CD4-positive, CD25-positive, alpha-beta regulatory T cell (primary cell): ENCODE results near the gene DDX31. TPM values are rescaled to one million over a fixed set of nuclear protein-coding genes. Genes with fewer than 3 reads are reported as not detected.

Experiments used
- ATAC-seq, 2 donors: fragments of 150-1000 bp; cut with Tn5 transposase; one replicate each; pipeline ENCODE4 v1.10.0; 2021; ENCODE audit warnings: low read depth in 2 of 2, moderate number of reproducible peaks in 2 of 2, moderate library complexity in 1 of 2
- DNase-seq, 3 donors: peaks; one replicate each; pipeline versions ENCODE4 v3.0.0 to v3.0.0-alpha.2; 2012 to 2022; ENCODE audit warnings: mixed read lengths in 1 of 3
- H3K27ac ChIP-seq: one replicate; pipeline ENCODE4 v1.7.0; 2013; ENCODE audit warnings: mild to moderate bottlenecking, low read length; ENCODE audit not compliant: insufficient read depth, poor library complexity, severe bottlenecking
- H3K27me3 ChIP-seq: one replicate; pipeline ENCODE4 v1.7.0; 2013; ENCODE audit warnings: low read length; ENCODE audit not compliant: control insufficient read depth, insufficient read depth
- H3K36me3 ChIP-seq: one replicate; pipeline ENCODE4 v1.7.0; 2013; ENCODE audit warnings: mild to moderate bottlenecking, low read length, moderate library complexity; ENCODE audit not compliant: control insufficient read depth, insufficient read depth
- H3K4me1 ChIP-seq: 2 replicates; pipeline ENCODE4 v1.7.0; 2013; ENCODE audit warnings: mild to moderate bottlenecking, low read length; ENCODE audit not compliant: insufficient read depth, control insufficient read depth, poor library complexity, severe bottlenecking
- H3K4me3 ChIP-seq: one replicate; pipeline ENCODE4 v1.7.0; 2013; ENCODE audit warnings: low read depth, mild to moderate bottlenecking, low read length, moderate library complexity
- H3K9me3 ChIP-seq, 2 experiments: 1 replicate in 1 of 2; 2 replicates in 1 of 2; pipeline ENCODE4 v1.7.0; 2013; ENCODE audit warnings: low read length in 2 of 2, mild to moderate bottlenecking in 1 of 2, moderate library complexity in 1 of 2; ENCODE audit not compliant: control insufficient read depth in 2 of 2
- H3K27ac Mint-ChIP-seq, 3 donors: one replicate each; pipeline ENCODE4 v1.8.0; 2020 to 2022; ENCODE audit warnings: mild to moderate bottlenecking in 3 of 3, mixed read lengths in 3 of 3, moderate library complexity in 2 of 3
- H3K27me3 Mint-ChIP-seq: one replicate; pipeline ENCODE4 v1.8.0; 2022; ENCODE audit warnings: mild to moderate bottlenecking, mixed read lengths
- H3K36me3 Mint-ChIP-seq: one replicate; pipeline ENCODE4 v1.8.0; 2020; ENCODE audit warnings: mixed read lengths
- H3K4me1 Mint-ChIP-seq, 4 donors: one replicate each; pipeline ENCODE4 v1.8.0; 2020 to 2022; ENCODE audit warnings: mixed read lengths in 4 of 4, mild to moderate bottlenecking in 1 of 4
- H3K4me3 Mint-ChIP-seq, 4 donors: one replicate each; pipeline ENCODE4 v1.8.0; 2020 to 2022; ENCODE audit warnings: mild to moderate bottlenecking in 4 of 4, mixed read lengths in 4 of 4, moderate library complexity in 3 of 4
- H3K9me3 Mint-ChIP-seq, 7 donors: one replicate each; pipeline ENCODE4 v1.8.0; 2020 to 2022; ENCODE audit warnings: mixed read lengths in 7 of 7, mild to moderate bottlenecking in 3 of 7, moderate library complexity in 2 of 7
- polyA plus RNA-seq, 4 donors: library from polyadenylated mRNA; unstranded; fragments of 300-500 nt; fragmentation: Illumina TruSeq; gene quantifications; one replicate each; pipeline ENCODE4 v1.2.3, GENCODE V29; 2021
- total RNA-seq: library from RNA; stranded (reverse); gene quantifications from one replicate; pipeline ENCODE4 v1.2.3, GENCODE V29; 2022

The DDX31 gene
- total and polyA plus RNA-seq, 5 donors from 2014 or later, result 7.1 to 12.1 (median 7.3) TPM

DNA sequence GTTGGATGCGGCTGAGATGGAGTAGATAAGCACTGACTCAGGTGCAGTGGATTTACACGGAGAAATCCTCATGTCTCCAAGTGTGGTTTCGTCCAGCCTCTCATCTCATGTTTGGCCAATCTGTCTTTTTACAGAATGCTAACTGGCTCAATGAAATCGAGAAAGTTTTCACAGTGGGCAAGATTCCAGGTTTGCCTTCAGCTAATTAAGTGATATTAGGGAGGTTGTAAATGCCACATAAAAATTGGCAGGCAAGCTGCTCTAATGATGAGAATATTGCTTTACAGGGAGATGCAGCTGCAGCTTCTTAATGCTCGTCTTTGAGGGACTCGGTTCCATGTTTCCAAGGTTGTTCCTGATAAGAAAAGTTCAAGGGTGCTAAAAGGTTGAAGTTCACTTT, 63.7 kb downstream of the DDX31 start:
- no peak overlapping the region for H3K4me3 Mint-ChIP-seq
- Histone ChIP-seq H3K4me3 (no peak overlapping the region), H3K9me3 (no peaks in the 10 kb centered on the region), H3K36me3 (peaks cover 71% of the 10 kb centered on the region), H3K4me1 (no peaks in the 10 kb centered on the region), H3K27ac (no peak overlapping the region), H3K27me3 (no peaks in the 10 kb centered on the region)
- H3K9me3 Mint-ChIP-seq, result no peaks in the 10 kb centered on the region
- H3K27me3 Mint-ChIP-seq, result no peaks in the 10 kb centered on the region
- H3K4me1 Mint-ChIP-seq, result peaks cover 0 to 4% (median 2%) of the 10 kb centered on the region in 4 donors
- H3K27ac Mint-ChIP-seq, result no peak overlapping the region
- ATAC-seq, result no peak
- H3K36me3 Mint-ChIP-seq, result peaks cover 92% of the 10 kb centered on the region
- no peak for DNase-seq

DNA sequence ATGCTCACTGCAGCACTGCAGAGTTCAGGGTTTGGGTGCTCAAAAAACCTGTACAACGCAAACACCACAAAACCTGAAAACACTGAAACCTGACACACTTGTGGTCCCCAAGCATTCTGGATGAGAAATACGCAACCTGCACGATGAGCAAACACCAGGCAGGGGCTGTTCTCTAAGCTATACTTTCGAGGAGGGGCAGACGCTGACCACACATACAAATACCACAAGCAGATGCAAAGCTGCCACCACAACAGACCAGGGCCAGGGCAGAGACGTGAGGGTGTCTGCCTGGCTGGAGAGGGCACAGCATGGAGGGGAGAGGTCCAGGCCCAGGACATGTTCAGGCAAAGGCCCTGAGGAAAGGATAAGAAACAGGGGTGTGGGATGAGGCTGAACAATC, 64.4 kb downstream of the DDX31 start:
- peaks cover 0 to 4% (median 2%) of the 10 kb centered on the region in 4 donors for H3K4me1 Mint-ChIP-seq
- Histone ChIP-seq H3K27me3 (no peaks in the 10 kb centered on the region), H3K9me3 (no peaks in the 10 kb centered on the region), H3K36me3 (peaks cover 70% of the 10 kb centered on the region), H3K4me3 (no peak overlapping the region), H3K27ac (no peak overlapping the region), H3K4me1 (no peaks in the 10 kb centered on the region)
- H3K36me3 Mint-ChIP-seq, result peaks cover 92% of the 10 kb centered on the region
- no peak overlapping the region for H3K27ac Mint-ChIP-seq
- no peaks in the 10 kb centered on the region for H3K27me3 Mint-ChIP-seq
- no peak for DNase-seq
- no peak for ATAC-seq
- no peak overlapping the region for H3K4me3 Mint-ChIP-seq
- H3K9me3 Mint-ChIP-seq, result no peaks in the 10 kb centered on the region

DNA sequence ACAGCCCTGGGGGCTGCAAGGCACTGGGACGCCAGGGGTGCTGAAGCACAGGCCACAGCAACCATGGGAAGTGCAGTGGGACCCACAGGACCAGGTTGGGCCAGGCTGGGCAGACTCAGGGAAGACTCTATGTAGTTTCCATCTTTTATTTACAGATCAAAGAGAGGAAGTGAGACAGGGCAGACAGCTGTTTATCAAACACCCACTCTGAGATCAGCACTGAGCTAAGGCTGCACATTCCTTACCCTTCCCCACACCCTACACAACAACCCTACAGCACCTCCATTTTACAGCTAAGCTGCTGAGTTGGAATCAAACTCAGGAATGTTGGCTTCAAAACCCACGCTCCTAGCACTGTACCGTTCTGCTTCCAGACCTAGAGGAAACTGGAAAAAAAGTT, 67.6 kb downstream of the DDX31 start:
- peaks cover 54% of the 10 kb centered on the region for H3K36me3 ChIP-seq

DNA sequence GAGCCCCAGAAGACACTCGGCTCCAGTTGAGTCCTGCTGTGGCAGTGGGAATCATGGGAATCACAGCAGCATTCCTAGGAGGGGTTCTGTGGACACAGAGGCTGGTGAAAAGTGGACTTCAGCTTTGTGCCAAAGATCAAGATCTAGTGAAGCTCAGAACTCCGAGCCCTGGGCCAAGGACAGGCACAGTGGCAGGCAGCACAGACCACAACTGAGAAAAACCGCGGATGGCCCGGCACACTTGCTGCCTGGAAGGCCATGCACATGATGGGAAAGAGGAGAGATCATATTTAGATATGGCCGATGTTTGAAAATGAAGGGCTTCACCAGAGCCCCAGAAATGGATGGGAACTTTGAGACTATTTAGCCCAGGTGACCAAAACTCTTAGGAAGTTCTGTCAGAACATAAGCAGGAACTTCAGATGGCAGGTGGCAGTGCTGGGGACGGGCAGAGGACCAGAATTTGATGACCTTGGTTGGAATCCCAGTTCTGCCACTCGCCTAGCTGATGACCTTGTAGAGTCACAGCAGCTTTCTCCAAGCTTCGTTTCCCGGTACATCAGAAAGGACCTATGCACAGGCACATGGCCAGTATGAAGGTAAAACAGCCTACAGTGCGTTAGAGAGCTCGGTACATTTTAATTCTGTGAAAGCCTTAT, 69.3 kb downstream of the DDX31 start:
- Histone ChIP-seq H3K27ac (no peak overlapping the region), H3K4me1 (no peaks in the 10 kb centered on the region), H3K36me3 (peaks cover 48% of the 10 kb centered on the region), H3K9me3 (no peaks in the 10 kb centered on the region), H3K27me3 (no peaks in the 10 kb centered on the region), H3K4me3 (no peak overlapping the region)
- no peak overlapping the region for H3K4me3 Mint-ChIP-seq
- no peak overlapping the region for H3K27ac Mint-ChIP-seq
- ATAC-seq (no peak), DNase-seq (no peak)
- no peaks in the 10 kb centered on the region for H3K27me3 Mint-ChIP-seq
- peaks cover 0 to 4% (median 1%) of the 10 kb centered on the region in 4 donors for H3K4me1 Mint-ChIP-seq
- H3K36me3 Mint-ChIP-seq, result peaks cover 86% of the 10 kb centered on the region
- no peaks in the 10 kb centered on the region for H3K9me3 Mint-ChIP-seq

More for the DNA sequence above, 67.6 kb downstream of the DDX31 start:
- no peaks in the 10 kb centered on the region for H3K9me3 Mint-ChIP-seq
- Histone ChIP-seq H3K27ac (no peak overlapping the region), H3K4me3 (no peak overlapping the region), H3K4me1 (no peaks in the 10 kb centered on the region), H3K27me3 (no peaks in the 10 kb centered on the region), H3K9me3 (no peaks in the 10 kb centered on the region)
- no peak overlapping the region for H3K4me3 Mint-ChIP-seq
- no peaks in the 10 kb centered on the region for H3K27me3 Mint-ChIP-seq
- ATAC-seq, result no peak
- H3K36me3 Mint-ChIP-seq, result peaks cover 89% of the 10 kb centered on the region
- peaks cover 0 to 4% (median 1%) of the 10 kb centered on the region in 4 donors for H3K4me1 Mint-ChIP-seq
- H3K27ac Mint-ChIP-seq, result no peak overlapping the region
- no peak for DNase-seq

DNA sequence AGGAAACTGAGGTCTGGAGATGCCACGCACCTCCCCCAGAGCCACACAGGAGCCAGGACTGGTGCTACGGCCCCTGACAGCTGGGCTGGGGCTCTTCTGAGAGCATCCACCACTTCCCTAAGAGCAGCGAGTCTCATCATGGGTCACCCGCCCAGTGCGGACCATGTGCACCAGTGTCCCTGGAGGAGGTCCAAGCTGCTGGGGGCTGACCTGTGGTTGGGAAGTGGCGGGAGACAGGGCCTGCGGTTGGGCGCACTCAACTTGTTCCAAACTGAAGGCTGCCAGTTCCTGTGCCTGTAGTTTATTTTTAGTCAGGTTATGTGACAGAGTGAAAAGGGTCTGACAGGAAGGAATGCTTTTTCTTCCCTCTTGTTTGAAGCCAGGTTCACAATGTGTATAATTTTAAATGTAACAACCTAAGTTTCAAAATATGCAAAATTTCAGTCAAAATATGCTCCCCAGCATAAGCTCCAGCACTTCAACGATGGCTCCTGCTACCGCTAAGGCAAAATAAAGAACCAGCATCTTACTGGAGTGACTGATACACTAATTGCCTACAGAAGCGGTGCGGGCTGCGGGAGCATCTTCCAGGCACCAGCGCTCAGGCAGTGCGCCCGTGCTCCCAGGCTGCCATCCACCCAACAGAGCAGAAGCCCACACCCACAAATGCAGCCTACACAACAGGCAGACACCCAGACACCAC, 72.6 kb downstream of the DDX31 start:
- Mint-ChIP-seq H3K4me1 (no peaks in the 10 kb centered on the region), H3K9me3 (no peaks in the 10 kb centered on the region), H3K4me3 (no peak overlapping the region), H3K27me3 (peaks cover 12% of the 10 kb centered on the region), H3K36me3 (peaks cover 66% of the 10 kb centered on the region), H3K27ac (no peak overlapping the region)
- Histone ChIP-seq H3K27me3 (no peaks in the 10 kb centered on the region), H3K9me3 (no peaks in the 10 kb centered on the region), H3K4me3 (no peak overlapping the region), H3K4me1 (no peaks in the 10 kb centered on the region), H3K36me3 (peaks cover 44% of the 10 kb centered on the region), H3K27ac (no peak overlapping the region)
- no peak for ATAC-seq
- no peak for DNase-seq

DNA sequence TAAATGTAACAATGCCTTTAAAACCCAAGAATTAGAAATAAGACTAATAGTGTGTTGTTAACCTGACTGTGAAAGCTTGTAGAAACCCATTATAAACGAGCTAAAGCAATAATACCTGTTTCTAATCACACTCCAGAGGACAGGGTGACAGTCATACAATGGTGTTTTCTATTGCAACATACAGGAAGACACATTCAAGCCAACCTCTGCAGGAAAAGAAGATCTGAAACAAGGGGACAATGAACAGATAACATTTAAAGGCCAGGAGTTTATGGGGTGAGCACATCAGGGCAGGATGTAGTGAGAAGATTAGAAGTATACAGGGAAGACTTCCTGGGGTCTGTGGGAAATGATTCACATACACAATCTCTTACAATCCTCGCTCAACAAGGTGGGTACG, 73.6 kb downstream of the DDX31 start:
- peaks cover 22% of the 10 kb centered on the region for H3K27me3 Mint-ChIP-seq
- Histone ChIP-seq H3K4me3 (no peak overlapping the region), H3K27me3 (no peaks in the 10 kb centered on the region), H3K9me3 (no peaks in the 10 kb centered on the region), H3K27ac (no peak overlapping the region), H3K36me3 (peaks cover 36% of the 10 kb centered on the region), H3K4me1 (no peaks in the 10 kb centered on the region)
- H3K4me3 Mint-ChIP-seq, result no peak overlapping the region
- H3K27ac Mint-ChIP-seq, result peak overlapping the region in 1 of 3 donors; percentile 20
- H3K9me3 Mint-ChIP-seq, result no peaks in the 10 kb centered on the region
- peaks cover 55% of the 10 kb centered on the region for H3K36me3 Mint-ChIP-seq
- ATAC-seq, result no peak
- peaks cover 0 to 5% (median 1%) of the 10 kb centered on the region in 4 donors for H3K4me1 Mint-ChIP-seq
- no peak for DNase-seq

DNA sequence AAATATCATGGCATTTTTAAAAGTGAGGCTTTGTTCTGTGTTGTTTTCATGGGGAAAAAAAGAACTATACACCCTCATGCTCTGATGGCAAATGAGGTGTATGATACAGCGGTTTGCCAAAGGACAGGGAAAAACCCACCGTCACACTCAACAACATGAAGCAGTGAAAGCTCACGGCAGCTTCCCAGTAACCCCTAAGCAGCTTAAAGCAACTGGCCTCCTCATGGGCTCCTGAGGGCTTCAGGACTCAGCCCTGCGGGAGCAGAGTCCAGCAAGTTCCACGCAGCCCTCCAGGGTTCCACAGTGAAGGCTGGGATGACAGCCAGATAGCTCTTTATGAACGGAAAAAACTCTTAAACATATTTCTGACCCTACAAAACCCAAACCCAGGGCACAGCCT, 74.5 kb downstream of the DDX31 start:
- peaks cover 47% of the 10 kb centered on the region for H3K36me3 Mint-ChIP-seq
- peaks cover 0 to 7% (median 2%) of the 10 kb centered on the region in 4 donors for H3K4me1 Mint-ChIP-seq
- peaks cover 27% of the 10 kb centered on the region for H3K27me3 Mint-ChIP-seq
- Histone ChIP-seq H3K4me1 (peaks cover 4% of the 10 kb centered on the region), H3K36me3 (peaks cover 29% of the 10 kb centered on the region), H3K27ac (no peak overlapping the region), H3K27me3 (no peaks in the 10 kb centered on the region), H3K4me3 (no peak overlapping the region), H3K9me3 (no peaks in the 10 kb centered on the region)
- H3K27ac Mint-ChIP-seq, result no peak overlapping the region
- H3K4me3 Mint-ChIP-seq, result no peak overlapping the region
- ATAC-seq (no peak), DNase-seq (no peak)
- H3K9me3 Mint-ChIP-seq, result no peaks in the 10 kb centered on the region

DNA sequence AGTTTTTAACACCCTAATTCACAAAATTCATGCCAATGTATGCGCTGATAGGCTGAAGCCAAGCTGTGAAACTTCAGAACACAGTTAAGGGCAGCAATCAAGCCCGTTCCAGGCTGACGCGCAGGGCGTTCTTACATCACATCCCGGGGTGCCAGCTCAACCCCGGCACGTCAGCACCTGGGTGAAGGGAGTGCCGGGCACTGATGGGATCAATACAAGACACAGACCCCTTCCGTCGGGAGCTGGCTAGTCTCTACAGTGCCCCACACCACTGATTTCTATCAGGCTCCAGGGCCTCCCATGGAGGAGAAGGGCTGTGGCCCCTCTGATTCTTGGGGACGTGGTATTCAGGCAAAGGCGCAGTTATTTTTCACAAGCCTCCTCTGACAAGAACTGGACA, 75.4 kb downstream of the DDX31 start:
- Mint-ChIP-seq H3K36me3 (peaks cover 38% of the 10 kb centered on the region), H3K4me1 (peaks cover 0 to 7% (median 2%) of the 10 kb centered on the region in 4 donors), H3K27me3 (peaks cover 32% of the 10 kb centered on the region), H3K27ac (no peak overlapping the region), H3K9me3 (no peaks in the 10 kb centered on the region), H3K4me3 (no peak overlapping the region)
- no peak for DNase-seq
- ATAC-seq, result no peak
- H3K36me3 ChIP-seq, result peaks cover 29% of the 10 kb centered on the region
- H3K27ac ChIP-seq, result no peak overlapping the region
- H3K4me3 ChIP-seq, result no peak overlapping the region
- no peaks in the 10 kb centered on the region for H3K9me3 ChIP-seq
- H3K27me3 ChIP-seq, result no peaks in the 10 kb centered on the region
- H3K4me1 ChIP-seq, result peaks cover 4% of the 10 kb centered on the region
